NCI-H2227 treated with DMSO at 0.1 percent for 48 hours (cell line): ENCODE measurements around the gene LCLAT1.

Experiments
- DNase-seq: peaks from one replicate; lab custom pipeline; 2025; lab: John Stamatoyannopoulos, UW

The LCLAT1 gene

GRCh38 chr2:30692829-30693275, 245.8 kb downstream of the LCLAT1 start:
- no peak for DNase-seq
